GM18499 (cell line): ENCODE data around the gene F11R.
"Not testable (repeated sequence)": the region's sequence is repeated elsewhere in the genome, so short reads cannot be mapped to it uniquely, and the experiment has no call there.

ENCODE experiments used
- ATAC-seq: cut with Tn5 transposase; IDR thresholded peaks from one replicate; pipeline ENCODE4 v1.9.1; 2021; ENCODE audit warnings: moderate number of reproducible peaks; ENCODE audit not compliant: insufficient read depth, unreplicated experiment

F11R gene

GRCh38 chr1:161044908-161045735 lies 24.2 kb upstream of the F11R start:
- no peak for ATAC-seq

- no peak for ATAC-seq
Measured at GRCh38 chr1:161044535-161044907, 23.6 kb upstream of the F11R start.

- no peak for ATAC-seq
Measured at GRCh38 chr1:161039546-161039945, 18.6 kb upstream of the F11R start.

- no peak for ATAC-seq
Measured at GRCh38 chr1:161039154-161039545, 18.2 kb upstream of the F11R start.

- peak; percentile 69 for ATAC-seq
Measured at GRCh38 chr1:161038523-161039153, 17.7 kb upstream of the F11R start, which contains the start of gene TSTD1. TSTD1 (minus strand) TSS chr1:161038964; CDS start chr1:161038889, 75 bp downstream.

- no peak for ATAC-seq
Measured at GRCh38 chr1:161037661-161038522, 16.9 kb upstream of the F11R start.

- ATAC-seq, result no peak
Measured at GRCh38 chr1:161033751-161034150, 12.8 kb upstream of the F11R start.

- ATAC-seq, result no peak
Measured at GRCh38 chr1:161032409-161032808, 11.5 kb upstream of the F11R start.

- no peak for ATAC-seq
Measured at GRCh38 chr1:161031874-161032273, 10.9 kb upstream of the F11R start.

- not testable (repeated sequence) for ATAC-seq
Measured at GRCh38 chr1:161029466-161029865, 8.5 kb upstream of the F11R start.

GRCh38 chr1:161026954-161027353 lies 6.0 kb upstream of the F11R start:
- ATAC-seq, result not testable (repeated sequence)

- ATAC-seq, result not testable (repeated sequence)
Measured at GRCh38 chr1:161022432-161022831, 1.5 kb upstream of the F11R start.

- no peak for ATAC-seq
Measured at GRCh38 chr1:161021970-161022353, 1.0 kb upstream of the F11R start.

GRCh38 chr1:161021165-161021969 lies 415 bp upstream of the F11R start:
- ATAC-seq, result peak; percentile 48

GRCh38 chr1:161019751-161020495 lies 1.0 kb downstream of the F11R start:
- ATAC-seq, result no peak

- ATAC-seq, result not testable (repeated sequence)
Measured at GRCh38 chr1:161019111-161019660, 1.8 kb downstream of the F11R start.

GRCh38 chr1:161018631-161018930 lies 2.4 kb downstream of the F11R start:
- ATAC-seq, result no peak

GRCh38 chr1:161017756-161018630 lies 3.0 kb downstream of the F11R start:
- ATAC-seq, result no peak
